DMS79 treated with DMSO at 0.1 percent for 48 hours (cell line): ENCODE data around the gene FOXP1.
A peak's percentile ranks its signal among the peaks of the same experiment; 100 is the strongest.

ENCODE experiments used
- DNase-seq: peaks from one replicate; lab custom pipeline; 2025; lab: John Stamatoyannopoulos, UW

FOXP1 gene

DNA sequence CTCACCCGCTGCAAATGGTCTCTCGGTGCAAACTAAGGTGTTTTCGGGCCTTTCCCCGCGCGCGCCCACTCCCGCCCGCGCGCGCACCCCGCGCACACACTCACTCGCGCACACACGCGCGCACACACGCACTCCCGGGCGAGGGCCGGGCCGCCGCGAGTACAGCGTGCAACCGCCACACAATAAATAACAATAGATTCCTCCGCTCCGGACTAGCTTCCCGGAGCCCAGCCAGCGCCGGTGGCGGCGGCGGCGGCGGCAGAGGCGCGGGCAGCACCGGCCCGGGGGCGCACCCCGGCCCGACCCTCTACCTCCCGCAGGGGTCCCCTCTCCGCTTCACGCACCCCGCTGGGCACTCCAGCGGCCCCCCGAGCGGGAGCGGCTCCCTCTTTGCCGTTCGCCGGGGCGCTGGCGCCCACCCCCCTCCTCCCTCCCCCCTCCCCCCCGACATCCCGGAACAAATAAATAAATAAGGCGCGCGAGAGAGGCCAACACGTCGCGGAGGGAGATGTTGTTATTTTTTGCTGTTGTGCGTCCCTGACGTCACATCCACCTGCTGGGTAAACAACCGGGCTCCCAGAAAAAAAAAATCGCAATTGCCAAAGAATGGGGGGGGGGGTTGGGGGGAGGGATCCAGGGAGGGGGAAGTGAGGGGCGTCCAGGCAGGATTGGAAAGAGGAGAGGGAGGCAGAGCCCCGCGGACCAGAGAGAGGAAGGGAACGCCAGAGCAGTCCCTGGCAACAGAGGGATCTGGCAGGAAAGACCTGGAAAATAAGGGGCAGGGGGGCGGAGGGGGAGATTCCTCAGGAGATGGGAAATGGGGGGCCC is at the start of gene FOXP1:
Gene FOXP1, minus strand, starts transcription at position 163 of the 828 bp plus-strand sequence. CDS start 385,347 bp downstream, outside the sequence.
- DNase-seq = peak; percentile 27

DNA sequence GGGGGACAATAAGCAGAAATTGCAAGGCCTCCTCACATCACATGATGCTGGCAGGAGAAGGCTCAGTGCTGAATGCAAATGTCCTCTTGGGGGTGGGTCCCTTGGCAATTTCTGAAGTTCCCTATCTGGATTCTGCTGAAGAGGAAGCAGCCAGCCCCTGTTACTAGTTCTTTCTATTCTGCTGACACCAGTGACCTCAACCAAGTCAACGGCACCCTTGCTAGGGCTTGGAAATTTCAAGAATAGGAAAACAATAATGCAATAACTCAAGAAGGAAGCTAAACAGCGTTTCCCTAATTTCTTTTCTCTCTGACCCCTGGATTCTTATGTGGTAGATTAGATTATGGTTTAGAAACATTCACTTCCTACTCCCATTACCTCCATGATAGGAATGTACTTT is 46.2 kb upstream of the FOXP1 start:
- no peak for DNase-seq

DNA sequence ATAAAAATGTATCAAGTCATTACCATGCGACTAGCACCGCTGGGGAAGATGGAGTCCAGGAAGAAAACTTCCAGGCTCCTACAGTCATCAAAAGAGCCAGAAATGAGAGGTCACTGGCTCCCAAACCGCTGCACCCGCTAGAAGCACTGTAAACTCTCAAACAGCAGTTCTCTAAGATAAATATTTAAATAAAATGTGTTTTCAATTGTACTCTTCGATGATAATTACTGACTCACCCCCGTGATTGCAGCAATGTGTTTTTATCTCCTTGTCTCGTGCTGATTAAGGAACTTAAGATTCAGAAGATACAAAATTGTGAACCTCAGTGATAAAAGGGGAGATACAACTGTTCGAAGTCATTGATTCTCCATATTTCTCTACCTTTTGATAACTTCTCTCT is 45.8 kb upstream of the FOXP1 start:
- DNase-seq = no peak

DNA sequence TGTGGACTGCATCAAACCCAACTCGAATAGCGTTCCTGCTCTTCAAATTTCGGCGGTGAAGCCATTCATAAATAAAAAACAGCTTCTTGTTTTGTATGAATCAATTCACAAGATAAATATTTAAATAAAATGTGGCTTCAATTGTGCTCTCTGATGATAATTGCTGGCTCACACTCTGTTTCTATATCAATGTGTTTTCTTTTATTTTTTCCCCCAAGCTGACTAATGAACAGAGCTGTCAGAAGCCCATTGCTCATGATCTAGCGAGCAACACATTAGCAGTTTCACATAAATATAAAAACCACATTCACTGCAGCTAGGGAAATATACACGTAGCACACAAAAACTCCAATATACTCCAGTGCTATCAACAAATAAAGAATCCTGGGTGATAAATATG is 45.0 kb upstream of the FOXP1 start:
- no peak for DNase-seq

DNA sequence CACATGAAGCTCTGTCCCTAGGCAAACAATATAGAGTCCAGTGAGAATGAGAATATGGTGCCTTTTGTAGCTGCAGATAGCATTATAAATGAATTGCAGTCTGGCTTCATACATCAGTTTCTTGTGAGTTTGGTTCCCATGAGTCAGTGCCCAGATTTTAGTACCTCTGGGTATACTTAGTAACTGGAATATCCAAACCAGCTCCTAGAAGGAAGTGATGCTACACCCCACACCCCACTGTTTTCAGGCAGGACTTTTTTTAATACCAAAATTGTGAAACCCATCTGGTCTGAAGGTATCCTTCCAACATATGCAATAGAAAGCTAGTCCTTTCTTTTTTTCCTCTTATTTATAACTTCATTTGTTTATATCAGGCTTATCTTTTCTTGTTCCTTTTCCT is 42.1 kb upstream of the FOXP1 start:
- no peak for DNase-seq

DNA sequence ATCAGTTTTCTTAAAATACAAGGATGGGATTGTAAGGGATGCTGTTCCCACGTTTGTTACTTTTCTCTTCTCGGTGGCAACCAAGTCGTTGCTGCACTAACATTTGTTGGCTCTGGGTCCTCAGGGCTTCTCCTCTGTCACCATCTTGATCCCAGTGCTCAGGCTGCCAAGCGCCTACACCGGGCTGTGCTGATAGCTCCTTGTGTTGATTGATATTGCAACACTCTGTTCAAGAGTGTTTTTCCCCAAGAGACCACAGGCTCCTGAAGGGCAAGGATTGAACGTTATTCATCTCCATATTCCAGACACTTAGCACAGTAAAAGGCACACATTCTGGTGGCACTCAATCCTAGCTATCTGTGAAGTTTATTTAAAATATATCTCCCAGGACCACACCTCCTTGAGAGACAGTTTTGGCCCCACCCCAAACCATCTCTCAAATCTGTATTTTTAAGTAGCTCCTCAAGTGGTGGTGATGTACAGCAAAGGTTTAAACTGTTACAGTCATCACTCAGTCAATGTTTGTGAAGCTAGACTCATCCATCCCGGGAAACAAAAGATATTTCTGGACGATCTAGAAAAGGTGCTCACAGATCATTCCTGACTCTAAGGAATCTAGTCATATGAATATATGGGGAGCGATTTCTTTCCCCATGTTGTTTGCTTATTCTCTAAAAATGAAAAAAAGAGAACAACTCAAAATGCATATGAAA is 38.5 kb upstream of the FOXP1 start:
- DNase-seq = no peak

DNA sequence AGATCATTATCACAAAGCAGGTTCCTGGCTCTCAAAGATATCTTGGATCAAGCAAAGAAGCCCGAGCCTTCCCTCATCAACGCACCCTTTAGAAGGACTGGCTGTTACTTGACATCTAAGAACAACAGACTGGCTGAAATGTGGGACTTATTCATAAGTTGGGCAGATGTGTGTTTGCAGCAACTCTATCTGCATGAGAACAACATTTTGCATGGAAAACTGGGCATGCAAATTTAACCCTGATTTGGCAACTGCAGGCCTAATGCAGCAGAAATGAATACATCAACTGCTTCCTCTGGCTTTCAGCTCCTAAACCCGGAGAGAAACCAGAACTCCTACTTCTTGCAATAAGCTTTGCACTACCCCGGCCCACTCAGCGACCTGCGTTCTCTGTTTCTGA is 35.0 kb upstream of the FOXP1 start:
- DNase-seq = no peak

DNA sequence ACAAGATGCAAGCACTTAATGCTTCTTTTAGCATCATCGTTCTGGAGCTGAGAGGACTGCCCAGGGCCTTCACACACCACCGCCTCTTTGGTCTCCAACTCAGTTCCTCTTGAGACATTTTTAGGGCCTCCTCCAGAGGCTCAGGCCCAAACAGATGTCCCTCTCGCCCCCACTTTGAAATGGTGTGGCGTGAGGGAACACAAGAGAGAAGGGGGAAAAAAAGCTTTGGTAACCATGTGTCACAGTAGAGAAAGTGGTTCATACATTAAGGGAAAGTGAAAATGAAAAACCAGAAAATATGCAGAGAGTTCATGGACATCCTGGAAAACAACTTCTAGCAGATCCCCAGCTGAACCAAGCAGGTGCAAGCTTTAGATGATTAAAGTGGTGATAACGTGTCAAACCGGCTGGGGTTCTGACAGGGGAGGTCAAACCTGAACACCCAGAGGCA is 33.1 kb upstream of the FOXP1 start:
- no peak for DNase-seq

DNA sequence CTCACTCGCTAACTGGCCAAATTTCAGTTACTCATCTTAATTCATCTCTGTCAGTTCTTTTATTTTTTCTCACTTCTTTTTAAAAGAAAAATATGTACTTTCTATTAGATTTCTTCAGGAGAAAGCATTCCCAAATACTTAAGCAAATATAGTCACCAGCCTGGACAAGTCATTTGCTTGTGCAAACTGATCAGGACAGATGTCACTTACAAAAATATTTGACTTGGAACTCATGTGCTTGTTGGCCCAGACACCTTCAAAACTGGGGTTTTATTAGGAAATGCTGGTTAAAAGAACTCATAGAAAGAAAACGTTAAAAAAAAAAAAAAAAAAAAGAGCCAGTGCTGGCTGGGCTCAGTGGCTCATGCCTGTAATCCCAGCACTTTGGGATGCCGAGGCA is 31.3 kb upstream of the FOXP1 start:
- DNase-seq = no peak

DNA sequence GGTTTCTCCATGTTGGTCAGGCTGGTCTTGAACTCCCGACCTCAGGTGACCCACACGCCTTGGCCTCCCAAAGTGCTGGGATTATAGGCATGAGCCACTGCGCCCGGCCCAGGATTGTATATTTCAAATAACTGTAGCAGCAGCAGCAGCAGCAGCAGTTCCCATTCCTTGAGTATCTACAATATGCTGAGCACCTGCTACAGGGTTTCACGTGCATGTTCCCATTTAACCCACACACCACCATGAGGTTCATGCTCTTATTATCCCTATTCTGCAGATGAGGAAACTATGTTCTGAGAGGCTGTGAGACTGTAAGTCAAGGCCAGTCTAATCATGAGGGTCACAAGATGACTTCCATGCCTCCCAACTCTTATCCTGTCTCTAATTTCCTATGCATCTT is 30.9 kb upstream of the FOXP1 start:
- no peak for DNase-seq

DNA sequence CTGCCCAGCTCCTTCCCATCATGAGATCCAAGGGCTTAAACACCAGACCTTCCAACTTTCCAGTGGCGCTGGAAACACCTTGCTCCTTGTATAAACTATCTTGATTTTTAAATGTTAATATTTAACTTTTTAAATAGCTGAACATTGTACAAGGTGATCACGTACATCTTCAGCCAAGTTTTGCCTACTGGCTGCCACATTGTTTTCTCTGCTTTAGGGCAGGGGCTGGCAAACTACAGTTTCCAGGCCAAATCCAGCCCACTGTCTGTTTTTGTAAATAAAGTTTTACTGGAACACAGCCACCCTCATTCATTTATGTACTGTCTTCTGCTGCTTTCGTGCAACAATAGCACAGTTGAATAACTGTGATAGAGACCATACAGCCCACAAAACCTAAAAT is 27.6 kb upstream of the FOXP1 start:
- no peak for DNase-seq

DNA sequence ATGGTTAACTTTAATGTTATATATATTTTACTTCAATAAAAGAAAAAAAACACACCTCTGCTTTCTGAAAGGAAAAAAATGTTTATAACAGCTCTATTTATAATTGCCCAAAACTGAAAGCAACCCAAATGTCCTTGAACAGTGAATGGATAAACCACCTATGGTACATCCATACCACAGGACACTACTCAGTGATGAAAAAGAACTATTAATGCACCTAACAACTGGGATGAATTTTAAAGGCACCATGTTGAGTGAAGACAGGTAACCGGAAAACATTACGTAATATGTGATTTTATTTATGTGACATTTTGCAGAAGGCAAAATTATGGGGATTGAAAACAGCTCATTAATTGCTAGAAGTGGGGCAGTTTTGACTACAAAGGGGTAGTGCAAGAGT is 23.8 kb upstream of the FOXP1 start:
- no peak for DNase-seq

DNA sequence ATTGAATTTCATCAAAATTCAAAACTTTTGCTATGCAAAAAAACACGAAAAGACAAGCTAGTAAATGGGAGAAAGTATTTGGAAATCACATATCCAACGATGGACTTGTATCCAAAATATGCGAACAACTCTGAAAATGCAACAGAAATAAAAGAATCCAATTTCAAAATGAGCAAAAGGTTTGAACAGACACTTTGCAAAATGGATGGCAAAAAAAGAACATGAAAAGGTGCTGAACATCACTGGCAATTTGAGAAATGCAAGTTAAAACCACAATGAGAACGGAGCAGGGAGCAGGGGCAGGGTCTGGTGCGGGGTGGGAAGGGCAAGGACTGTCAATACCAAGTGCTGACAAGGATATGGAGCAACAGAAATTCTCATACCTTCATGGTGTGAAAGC is 23.1 kb upstream of the FOXP1 start:
- DNase-seq = no peak

DNA sequence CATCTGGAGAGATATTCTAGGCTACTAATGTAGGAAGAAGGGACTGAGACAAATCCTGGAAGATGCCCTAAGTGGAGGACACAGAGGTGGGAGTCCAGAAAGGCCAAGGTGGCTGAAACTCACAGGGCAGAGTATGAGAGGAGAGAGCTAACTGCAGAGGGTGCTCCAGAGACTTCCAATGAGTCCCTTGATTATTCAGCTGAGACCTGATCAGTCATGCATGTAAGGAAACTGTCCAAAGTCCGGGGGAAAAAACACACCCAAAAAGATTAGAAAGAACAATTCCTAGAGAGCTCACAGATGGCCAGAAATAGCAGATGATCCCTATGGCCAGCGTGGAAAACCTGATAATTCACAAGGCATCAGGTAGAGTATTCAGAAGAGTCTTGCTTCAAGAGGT is 18.7 kb upstream of the FOXP1 start:
- no peak for DNase-seq

DNA sequence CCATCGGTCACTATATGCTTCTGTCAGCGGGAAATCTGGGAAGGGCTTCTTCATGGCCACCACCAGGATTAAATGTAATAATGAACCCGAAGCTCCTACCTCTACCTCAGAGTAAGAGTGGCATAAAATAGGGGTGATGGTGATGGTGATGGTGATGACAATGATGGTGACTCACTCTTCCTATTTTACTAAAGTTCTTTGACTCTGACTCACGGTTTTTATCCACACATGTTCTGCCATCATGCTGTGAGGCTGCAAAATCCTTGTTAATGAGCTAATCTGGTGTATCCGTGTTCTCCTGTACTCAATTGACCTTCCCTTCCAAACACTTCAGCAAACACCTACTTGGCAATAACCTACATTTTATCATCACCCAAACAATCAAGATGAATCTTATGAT is 18.3 kb upstream of the FOXP1 start:
- no peak for DNase-seq

DNA sequence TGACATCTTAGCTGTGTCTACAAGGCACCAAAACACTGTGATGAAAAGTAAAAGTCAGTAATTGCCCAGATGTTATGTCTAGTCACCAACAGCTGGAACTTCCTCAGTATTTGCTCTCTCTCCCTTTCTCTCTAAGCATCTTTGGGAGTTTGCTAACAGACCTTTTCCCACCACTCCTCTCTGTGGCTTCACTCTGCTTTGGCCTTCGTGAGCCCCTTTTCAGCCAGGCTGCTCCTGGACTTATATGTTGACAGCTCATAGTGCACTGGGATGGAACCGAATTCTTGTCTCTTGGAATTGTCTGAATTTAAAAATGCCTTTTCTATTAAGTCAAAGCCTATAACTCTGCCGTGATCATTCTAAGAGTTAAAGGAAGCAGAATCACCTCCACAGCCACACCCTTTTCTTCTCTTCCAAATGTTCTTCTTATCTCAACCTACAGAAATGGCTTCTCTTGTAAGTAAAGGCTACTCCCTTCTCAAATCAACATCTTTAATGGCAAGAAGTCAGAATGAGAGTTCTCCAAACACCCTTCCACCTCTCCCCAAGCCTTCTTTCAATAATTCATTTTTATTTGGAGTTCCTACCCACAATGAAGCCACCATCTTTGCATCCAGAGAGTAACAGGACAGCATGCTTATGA is 17.2 kb upstream of the FOXP1 start:
- DNase-seq = no peak

DNA sequence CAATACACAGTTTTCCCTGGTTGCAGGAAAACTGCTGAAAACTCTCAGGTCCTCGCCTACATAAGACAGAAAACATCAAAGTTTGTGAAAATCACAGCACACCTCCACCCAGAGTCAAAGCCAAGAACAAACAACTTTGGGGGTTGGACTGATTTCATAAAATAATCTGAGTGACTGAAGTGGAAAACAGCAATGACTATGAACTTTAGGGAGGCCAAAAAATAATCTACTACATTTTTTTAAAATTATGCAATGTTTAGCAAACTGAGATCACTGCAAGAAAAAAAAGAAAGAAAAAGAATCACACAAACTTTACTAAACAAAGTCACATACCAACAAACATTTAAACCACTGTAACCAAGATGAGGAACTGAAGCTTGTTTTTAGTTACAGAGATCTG is 15.9 kb upstream of the FOXP1 start:
- DNase-seq = no peak

DNA sequence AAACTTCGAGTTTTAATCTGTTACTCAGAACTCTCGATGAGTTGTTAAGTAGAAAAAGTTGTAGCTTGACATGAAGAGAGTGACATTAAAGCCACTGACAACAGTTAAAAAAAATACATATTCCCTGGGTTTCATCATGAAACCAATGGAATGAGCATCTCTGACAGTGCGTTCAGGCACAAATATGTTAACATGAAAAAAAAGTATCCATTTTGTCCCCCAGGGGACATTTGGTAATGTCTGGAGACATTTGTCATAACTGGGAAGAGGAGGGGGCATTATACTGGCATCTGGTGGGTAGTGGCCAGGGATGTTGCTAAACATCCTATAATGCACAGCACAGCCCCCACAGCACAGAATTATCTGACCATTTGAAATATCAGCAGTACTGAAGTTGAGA is 14.8 kb upstream of the FOXP1 start:
- DNase-seq = no peak

DNA sequence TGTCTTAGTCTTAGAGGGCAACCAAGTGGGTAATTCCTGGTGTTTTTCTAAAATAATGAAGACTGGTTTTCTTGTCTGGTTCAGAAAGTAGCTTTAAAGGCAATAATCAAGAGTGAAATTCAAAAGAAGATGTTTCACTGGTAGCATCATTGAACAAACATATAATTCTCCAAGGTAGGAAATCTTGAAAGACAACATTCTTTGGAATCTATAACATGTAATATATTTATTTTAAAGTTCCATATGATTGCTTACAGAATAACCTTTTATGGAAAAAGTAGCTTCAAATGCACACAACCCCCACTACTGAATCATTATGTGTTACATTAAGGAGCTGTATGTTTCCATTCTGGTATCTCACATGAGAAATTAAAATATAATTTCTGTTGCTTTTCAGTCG is 13.8 kb upstream of the FOXP1 start:
- DNase-seq = no peak

DNA sequence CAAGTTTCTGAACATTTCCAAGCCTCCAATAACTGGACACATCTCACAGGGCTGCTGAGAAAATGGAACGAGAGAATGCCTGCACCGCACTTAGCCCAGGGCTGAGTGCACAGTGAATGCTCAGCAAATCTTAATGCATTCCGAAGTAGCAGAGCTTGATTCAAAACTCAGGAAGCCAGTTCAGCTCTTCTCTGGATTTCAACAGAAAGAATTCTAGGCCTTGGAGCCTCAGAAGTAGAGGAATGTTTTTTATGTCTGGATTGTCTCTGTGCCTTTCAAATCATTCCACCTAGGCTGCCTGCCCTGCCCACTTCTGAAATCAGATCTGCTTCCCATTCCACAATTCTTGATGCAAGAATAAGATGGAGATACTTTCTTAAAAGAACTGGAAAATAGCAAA is 9.6 kb upstream of the FOXP1 start:
- no peak for DNase-seq

DNA sequence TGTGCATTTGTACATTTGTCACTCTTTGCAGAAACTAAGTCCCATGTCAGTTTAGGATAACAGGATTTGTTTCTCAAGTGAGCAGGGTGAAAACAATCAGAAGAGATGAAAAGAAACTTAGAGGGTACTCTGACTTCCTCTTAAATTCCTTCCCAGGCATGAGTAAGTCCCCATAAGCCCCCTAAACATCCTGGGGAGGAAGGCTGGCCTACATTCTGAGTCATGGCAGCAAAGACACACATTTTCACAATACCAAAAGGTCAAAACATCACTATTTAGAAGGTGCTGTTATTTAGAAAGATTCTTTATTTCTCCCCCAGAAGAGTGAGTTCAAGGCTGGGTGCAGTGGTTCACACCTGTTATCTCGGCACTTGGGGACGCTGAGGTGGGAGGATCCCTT is 7.6 kb upstream of the FOXP1 start:
- DNase-seq = no peak

DNA sequence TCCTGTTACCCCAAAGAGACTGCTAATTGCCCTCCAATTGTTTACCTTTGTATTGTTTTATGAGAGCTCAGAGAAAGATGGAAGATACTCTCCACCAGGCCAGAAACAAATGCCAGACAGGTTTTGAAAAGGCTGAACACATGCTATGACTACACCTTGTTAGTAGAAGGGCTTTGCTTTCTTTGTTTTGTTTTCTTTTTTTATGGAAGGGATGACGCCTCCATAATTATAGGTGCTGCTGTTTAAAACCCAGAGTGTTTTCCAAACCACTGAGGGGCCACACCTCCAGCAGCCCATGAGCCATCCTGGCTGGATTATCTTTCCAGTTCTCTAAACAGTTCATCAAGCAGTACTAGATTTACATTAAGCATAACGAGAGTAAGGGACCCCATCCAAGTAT is 5.6 kb upstream of the FOXP1 start:
- no peak for DNase-seq

DNA sequence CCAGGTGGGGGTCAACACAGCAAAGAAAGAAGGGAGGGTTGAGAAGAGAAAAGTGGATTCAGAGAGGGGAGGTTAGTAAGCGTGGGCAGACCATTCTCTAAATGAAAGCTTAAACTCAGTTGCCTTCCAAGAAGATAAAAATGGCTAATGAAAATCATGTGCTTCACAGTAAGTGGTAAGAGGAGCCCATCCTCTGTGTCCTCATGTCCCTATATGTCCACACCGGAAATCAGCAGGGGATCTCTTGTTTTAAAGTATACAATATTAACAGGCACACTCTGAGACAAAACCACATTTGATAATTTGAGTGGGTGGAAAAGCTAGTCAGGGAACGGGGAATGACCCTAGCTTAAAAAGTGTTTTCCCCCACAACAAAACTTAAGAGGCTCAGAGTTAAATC is 4.4 kb upstream of the FOXP1 start:
- no peak for DNase-seq
